Muscle layer of duodenum (tissue), 2 donors: ENCODE measurements around the gene NRXN3.

Experiments
- H3K27ac ChIP-seq: one replicate; pipeline ENCODE4 v1.7.0; 2013; ENCODE audit warnings: mild to moderate bottlenecking, low read length
- H3K27me3 ChIP-seq: one replicate; pipeline ENCODE4 v1.7.0; 2013; ENCODE audit warnings: low read depth, mild to moderate bottlenecking, control low read depth, low read length
- H3K36me3 ChIP-seq, 2 donors: one replicate each; pipeline ENCODE4 v1.7.0; 2013; ENCODE audit warnings: low read length in 2 of 2, control low read depth in 1 of 2, mild to moderate bottlenecking in 1 of 2; ENCODE audit not compliant: insufficient read depth in 2 of 2, control insufficient read depth in 1 of 2
- H3K4me1 ChIP-seq, 2 donors: one replicate each; pipeline ENCODE4 v1.7.0; 2013; ENCODE audit warnings: low read length in 2 of 2, mild to moderate bottlenecking in 2 of 2, control low read depth in 1 of 2, moderate library complexity in 1 of 2; ENCODE audit not compliant: insufficient read depth in 2 of 2, control insufficient read depth in 1 of 2
- H3K4me3 ChIP-seq, 2 donors: one replicate each; pipeline ENCODE4 v1.7.0; 2013; ENCODE audit warnings: low read length in 2 of 2, low read depth in 1 of 2, mild to moderate bottlenecking in 1 of 2
- H3K9me3 ChIP-seq, 2 donors: one replicate each; pipeline ENCODE4 v1.7.0; 2013; ENCODE audit warnings: low read length in 2 of 2, control low read depth in 1 of 2, mild to moderate bottlenecking in 1 of 2; ENCODE audit not compliant: control insufficient read depth in 1 of 2
- donor health status: healthy.

Gene NRXN3

DNA sequence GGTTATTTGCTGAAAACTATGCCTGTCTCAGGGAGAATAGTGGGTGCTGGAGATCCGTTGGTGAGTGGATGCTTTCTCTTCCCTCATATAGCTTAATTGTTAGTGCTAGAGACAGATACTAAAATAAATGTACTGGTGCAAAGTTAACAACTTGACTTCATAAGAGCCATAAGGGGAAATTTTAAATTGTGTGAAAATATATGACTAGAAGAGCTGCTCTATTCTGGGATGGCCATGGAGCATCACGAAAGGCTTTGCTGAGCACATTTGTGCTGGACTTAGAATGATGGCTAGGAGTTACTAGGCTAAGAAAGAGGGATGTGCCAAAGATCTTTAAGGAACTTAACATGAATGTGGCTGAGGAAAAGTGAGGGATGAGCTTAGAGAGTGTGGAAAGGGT lies 668.8 kb downstream of the NRXN3 start:
- H3K9me3 ChIP-seq: no peaks in the 10 kb centered on the region
- no peaks in the 10 kb centered on the region for H3K27me3 ChIP-seq
- H3K27ac ChIP-seq: no peak overlapping the region
- no peaks in the 10 kb centered on the region for H3K36me3 ChIP-seq
- no peak overlapping the region for H3K4me3 ChIP-seq
- no peaks in the 10 kb centered on the region for H3K4me1 ChIP-seq

DNA sequence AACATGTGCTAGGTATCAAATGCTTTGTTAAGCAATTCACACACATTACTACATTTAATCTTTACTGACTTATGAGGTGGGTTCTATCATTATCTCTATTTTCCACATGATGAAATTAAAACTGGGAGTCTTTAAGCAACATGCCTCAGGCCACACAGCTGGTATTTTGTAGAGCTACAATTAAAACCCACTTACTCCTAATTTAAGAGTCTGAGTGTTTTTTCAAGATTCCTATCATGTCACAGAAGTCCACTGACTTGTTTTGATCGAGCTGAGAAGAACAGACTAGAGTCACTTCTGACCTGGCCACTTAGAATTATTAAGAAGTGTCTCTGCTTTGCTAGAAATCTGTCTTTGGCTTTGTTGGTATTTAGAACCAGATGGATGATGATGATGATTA lies 670.7 kb downstream of the NRXN3 start:
- Histone ChIP-seq H3K27me3 (no peaks in the 10 kb centered on the region), H3K9me3 (no peaks in the 10 kb centered on the region), H3K4me1 (no peaks in the 10 kb centered on the region), H3K27ac (no peak overlapping the region), H3K4me3 (no peak overlapping the region), H3K36me3 (no peaks in the 10 kb centered on the region)

DNA sequence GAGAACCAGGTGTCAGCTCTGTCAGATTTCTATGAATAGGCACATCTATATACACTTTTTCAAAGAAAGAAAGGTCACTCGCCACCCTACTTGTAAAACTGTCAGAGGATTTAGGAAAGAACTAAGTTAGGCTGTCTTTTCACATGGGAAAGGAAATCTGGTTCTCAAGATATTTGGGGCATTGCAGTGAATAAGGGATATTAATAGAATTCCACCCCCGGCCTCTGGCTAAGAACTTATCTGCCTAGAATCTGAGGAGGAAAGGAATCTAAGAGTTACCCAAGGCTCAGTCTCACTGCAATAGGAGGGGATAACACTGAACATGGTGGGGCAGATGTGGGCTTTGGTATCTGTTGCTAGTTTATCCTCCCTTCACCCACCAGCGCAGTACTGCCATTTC lies 677.6 kb downstream of the NRXN3 start:
- H3K36me3 ChIP-seq: no peaks in the 10 kb centered on the region
- no peak overlapping the region for H3K27ac ChIP-seq
- no peaks in the 10 kb centered on the region for H3K27me3 ChIP-seq
- H3K4me1 ChIP-seq: no peaks in the 10 kb centered on the region
- H3K4me3 ChIP-seq: no peak overlapping the region
- H3K9me3 ChIP-seq: no peaks in the 10 kb centered on the region

DNA sequence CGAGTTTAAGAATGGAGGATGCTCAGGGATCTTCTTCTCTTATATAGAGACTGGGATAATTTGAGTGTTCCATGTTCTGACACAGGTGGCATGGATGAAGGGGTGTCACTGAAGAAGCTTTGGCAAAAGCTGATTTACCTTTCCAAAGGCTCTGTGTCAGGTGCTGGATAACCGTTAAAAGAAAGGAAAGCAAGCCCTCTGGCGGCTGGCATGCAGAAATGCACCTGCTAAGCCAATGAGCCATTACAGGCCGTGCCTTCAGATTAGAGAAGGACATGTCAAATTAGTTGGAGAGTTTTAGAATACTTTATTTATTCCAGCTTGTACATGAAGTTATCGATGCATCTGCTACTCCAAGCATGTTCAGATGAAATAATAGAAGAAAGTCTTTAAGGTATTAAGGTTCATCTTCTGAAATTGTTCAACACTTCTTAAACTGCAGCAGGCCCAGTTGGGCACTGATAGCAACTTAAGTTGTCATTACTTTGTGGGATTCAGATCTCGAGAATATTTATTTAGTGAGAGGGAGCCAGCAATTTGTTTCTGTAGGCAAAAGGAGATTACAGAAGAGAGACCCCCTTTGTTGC lies 678.2 kb downstream of the NRXN3 start:
- Histone ChIP-seq H3K27me3 (no peaks in the 10 kb centered on the region), H3K4me3 (no peak overlapping the region), H3K36me3 (no peaks in the 10 kb centered on the region), H3K9me3 (no peaks in the 10 kb centered on the region), H3K4me1 (no peaks in the 10 kb centered on the region), H3K27ac (no peak overlapping the region)

DNA sequence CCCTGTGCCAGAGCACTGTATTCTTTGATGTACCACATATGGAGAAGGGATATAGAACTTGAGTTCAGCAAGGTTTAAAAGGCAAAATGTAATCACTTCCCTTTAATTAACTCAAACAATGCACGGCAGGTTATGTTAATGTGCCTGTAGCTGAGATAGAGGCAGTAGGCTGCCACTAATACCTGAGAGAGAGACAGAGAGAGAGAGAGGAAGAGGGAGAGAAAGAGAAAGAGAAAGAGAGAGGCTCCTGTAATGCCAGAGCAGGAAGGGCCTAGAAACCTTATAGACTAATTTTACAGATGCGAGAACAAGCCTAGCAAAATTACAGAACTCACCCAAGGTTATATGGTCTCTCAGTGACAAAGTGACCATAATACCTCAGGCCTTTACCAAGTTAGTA lies 679.8 kb downstream of the NRXN3 start:
- no peaks in the 10 kb centered on the region for H3K27me3 ChIP-seq
- no peak overlapping the region for H3K4me3 ChIP-seq
- no peak overlapping the region for H3K27ac ChIP-seq
- H3K9me3 ChIP-seq: no peaks in the 10 kb centered on the region
- H3K36me3 ChIP-seq: no peaks in the 10 kb centered on the region
- no peaks in the 10 kb centered on the region for H3K4me1 ChIP-seq

DNA sequence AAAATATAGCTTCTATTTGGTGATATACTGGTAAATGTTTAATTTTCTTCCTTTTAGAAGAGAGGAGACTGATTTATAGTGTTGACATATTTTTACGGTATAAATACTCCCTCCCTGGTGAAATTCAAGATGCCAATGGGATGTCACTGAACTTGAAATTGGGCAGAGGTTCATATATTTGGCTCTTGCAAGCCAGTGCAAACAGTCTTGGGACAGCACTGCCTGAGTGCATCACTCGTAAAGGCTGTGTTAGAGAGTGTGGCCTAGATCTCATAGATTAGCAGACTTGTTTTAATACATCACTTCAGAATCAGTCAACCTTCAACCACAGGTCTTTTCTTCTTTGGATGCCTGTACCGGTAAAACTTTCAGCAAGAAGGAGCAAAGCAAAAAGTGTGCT lies 681.0 kb downstream of the NRXN3 start:
- Histone ChIP-seq H3K4me1 (no peaks in the 10 kb centered on the region), H3K27me3 (no peaks in the 10 kb centered on the region), H3K27ac (no peak overlapping the region), H3K4me3 (no peak overlapping the region), H3K36me3 (no peaks in the 10 kb centered on the region), H3K9me3 (no peaks in the 10 kb centered on the region)

DNA sequence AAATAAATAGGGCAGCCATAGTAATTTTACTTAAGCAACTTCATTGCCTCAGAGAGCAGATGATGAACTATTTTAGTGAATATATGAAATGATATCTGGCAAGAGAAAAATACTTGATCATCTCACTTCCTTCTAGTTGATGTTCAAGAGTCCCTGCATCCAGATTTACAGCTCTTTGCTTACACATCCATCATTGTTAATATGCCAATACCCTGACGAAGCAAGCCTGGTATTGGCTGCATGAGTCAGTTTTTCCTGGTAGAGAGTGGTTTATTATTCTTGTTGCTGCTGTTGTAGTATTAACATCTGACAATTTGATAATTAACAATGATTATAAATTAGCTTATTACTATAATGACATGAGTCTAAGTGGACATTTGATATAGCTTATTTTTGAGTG lies 681.9 kb downstream of the NRXN3 start:
- Histone ChIP-seq H3K4me1 (no peaks in the 10 kb centered on the region), H3K9me3 (no peaks in the 10 kb centered on the region), H3K27me3 (no peaks in the 10 kb centered on the region), H3K36me3 (no peaks in the 10 kb centered on the region), H3K27ac (no peak overlapping the region), H3K4me3 (no peak overlapping the region)

DNA sequence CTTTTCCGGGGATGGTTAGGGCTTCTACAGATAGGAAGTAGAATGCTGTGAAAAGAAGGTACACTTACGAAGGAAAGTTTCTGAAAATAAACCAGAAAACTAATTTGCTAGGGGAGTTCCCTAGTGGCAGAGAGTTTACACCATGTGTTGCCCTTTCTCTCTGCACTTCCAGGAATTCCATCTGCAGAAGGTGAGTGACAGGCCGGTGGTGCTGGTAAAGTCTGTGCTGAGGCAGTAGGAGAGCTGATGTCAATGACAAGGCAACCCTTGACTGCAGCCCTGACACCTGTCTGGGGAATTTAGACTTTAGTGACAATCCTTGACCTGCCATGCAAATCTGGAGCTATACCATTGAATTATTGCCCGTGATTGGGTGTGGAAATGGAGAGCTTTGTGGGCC lies 687.8 kb downstream of the NRXN3 start:
- no peak overlapping the region for H3K27ac ChIP-seq
- H3K9me3 ChIP-seq: no peaks in the 10 kb centered on the region
- no peaks in the 10 kb centered on the region for H3K27me3 ChIP-seq
- no peak overlapping the region for H3K4me3 ChIP-seq
- no peaks in the 10 kb centered on the region for H3K36me3 ChIP-seq
- H3K4me1 ChIP-seq: no peaks in the 10 kb centered on the region

DNA sequence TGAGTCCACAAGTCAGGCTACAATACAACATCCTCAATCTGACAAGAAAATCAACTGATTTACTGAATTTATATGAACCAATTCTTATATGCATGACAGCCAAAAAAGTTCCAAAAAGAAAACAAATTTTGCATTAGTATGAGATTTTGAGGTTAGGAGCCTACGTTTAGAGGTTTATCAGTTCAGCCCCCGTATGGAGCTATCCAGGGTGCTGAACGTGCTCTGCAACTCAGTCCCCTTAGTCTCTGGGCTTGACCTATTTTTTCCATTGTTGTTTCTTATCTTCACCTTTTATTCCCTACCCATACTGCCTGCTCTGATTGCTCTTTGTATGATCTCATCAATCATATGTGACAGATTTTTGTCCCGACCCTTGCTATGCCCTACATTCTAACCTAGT lies 693.0 kb downstream of the NRXN3 start:
- no peak overlapping the region for H3K27ac ChIP-seq
- no peaks in the 10 kb centered on the region for H3K9me3 ChIP-seq
- no peak overlapping the region for H3K4me3 ChIP-seq
- H3K4me1 ChIP-seq: no peaks in the 10 kb centered on the region
- H3K27me3 ChIP-seq: no peaks in the 10 kb centered on the region
- H3K36me3 ChIP-seq: no peaks in the 10 kb centered on the region

DNA sequence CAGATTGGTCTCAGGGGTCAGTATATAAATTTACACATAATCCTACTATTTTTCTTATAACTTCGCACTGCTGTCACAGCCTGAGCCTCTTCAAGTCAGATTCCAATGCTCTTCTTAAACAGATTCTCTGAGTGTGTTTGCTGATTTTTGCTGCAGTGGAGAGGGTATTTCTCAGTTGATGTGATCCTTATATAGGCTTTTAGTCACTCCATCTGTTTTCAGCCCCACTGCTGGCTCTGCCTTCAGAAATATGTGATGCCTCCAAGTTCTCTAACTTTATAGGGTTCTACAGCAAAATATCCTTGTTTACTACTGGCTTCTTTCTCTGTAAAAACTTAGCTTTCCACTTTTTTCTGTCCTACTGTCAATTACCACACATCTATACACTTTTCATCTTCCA lies 702.7 kb downstream of the NRXN3 start:
- no peak overlapping the region for H3K27ac ChIP-seq
- H3K27me3 ChIP-seq: no peaks in the 10 kb centered on the region
- H3K4me1 ChIP-seq: no peaks in the 10 kb centered on the region
- no peaks in the 10 kb centered on the region for H3K9me3 ChIP-seq
- H3K36me3 ChIP-seq: no peaks in the 10 kb centered on the region
- H3K4me3 ChIP-seq: no peak overlapping the region

DNA sequence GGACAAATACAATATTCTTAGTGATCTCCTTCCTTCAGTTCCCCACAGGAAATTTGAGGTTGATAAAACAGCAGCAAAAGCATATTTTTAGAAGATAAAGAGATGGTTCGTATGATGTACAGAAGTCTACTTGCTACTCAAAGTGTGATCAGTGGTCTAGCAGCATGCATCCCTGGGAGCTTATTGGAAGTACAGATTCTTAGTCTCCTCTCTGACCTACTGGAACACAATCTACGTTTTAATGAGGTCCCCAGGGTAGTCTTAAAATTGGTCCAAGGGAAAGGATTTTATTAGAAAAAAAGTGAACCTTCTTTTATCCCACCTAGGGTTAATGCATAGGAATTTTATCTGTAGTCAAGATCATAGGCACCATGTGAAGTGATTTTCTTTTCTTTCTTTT lies 703.4 kb downstream of the NRXN3 start:
- Histone ChIP-seq H3K4me3 (no peak overlapping the region), H3K4me1 (no peaks in the 10 kb centered on the region), H3K9me3 (no peaks in the 10 kb centered on the region), H3K36me3 (no peaks in the 10 kb centered on the region), H3K27ac (no peak overlapping the region), H3K27me3 (no peaks in the 10 kb centered on the region)

DNA sequence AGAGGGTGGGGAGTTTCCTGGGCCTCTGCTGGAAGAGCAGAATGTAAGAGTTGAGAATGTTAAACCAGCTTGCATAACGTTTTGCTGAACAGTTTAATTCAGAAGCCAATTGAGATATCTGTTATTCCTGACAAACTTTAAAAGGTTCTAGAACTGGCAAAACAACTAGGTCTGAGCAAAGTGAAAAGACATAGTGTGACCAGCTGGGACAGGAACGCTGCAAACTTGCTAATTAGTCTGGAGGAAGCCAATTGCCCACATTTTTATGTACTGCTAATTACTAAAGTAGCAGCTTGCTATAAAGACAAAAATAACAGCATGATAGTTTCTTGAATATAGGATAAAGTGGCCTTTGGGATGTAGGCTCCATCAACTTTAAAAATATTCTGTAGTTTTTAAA lies 704.9 kb downstream of the NRXN3 start:
- Histone ChIP-seq H3K27ac (no peak overlapping the region), H3K4me3 (no peak overlapping the region), H3K4me1 (no peaks in the 10 kb centered on the region)

More for the DNA sequence above, 704.9 kb downstream of the NRXN3 start:
- no peaks in the 10 kb centered on the region for H3K9me3 ChIP-seq
- H3K36me3 ChIP-seq: no peaks in the 10 kb centered on the region
- no peaks in the 10 kb centered on the region for H3K27me3 ChIP-seq
